T1000 (cell line): Measurements from ENCODE around the gene LDLRAD3.

Experiments used
- DNase-seq: peaks from one replicate; lab custom pipeline; 2025; ENCODE audit warnings: mixed read lengths; lab: John Stamatoyannopoulos, UW

LDLRAD3 gene

DNA sequence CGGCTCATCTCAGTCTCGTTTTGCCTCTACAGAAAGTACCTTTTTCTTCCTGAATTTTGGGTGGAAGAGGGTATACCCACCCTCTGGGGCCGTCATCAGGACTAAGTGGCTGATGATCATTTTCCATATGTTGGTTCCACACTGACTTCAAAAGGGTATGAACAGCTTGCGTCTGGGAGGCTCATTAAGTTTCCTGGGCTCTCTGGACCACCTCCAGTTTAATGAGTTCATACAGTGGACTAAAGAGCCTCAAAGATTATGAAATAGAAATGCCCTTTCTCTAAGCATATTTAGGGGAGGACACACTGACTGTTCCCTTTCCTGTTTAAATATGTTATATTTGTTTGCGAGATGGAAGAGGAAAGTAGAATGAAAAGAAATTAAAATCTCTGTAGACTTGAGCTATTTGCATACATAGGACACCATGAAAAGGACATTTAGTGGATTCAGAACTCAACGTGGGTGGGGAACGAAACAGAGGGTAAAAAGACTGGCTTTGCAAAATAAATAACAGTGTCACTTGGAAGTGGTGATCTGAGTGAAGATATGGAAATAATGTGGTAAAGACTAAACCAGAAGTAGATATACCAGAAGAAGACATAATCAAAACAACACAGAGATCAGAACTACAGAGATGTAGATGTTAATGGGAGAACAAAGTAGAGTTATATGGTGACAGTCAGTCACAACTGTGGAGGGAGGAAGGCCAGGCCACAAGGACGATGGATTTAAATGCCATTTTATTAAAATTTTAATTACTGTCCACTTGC lies 18.7 kb downstream of the LDLRAD3 start:
- DNase-seq: no peak

DNA sequence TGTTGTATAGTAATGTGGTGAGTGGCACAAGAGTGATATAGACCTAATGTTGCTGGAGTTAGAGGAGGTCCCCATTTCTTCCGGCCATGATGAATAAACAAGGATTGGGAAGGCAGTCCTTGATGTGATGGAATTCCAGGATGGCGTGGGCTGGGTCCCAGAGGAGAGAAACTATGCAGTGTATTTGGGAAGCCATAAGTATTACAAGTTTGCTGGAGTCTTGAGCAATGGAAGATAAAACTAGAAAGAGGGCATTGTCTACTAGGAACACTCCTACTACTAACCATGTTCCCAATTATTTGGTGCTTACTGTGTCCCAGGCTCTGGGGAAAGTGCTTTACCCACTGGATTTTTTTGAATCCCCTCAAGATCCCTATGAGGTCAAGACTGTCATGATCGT lies 20.0 kb downstream of the LDLRAD3 start:
- DNase-seq: no peak

DNA sequence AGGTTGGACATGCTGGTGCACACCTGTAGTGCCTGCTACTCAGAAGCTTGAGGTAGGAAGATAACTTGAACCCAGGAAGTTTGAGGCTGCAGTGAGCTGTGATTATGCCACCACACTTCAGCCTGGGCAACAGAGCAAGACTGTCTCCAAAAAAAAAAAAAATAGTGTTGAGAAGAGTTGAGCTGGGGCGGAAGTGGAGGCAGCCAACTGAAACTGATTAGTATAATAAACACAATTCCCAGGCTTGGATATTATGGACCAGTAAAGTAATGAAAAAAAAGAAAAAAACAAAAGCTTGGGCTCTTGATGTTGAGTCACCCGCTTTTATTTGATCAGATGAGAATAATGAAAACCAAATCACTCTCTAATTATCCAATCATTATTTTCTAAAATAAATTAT lies 21.0 kb downstream of the LDLRAD3 start:
- DNase-seq: no peak

DNA sequence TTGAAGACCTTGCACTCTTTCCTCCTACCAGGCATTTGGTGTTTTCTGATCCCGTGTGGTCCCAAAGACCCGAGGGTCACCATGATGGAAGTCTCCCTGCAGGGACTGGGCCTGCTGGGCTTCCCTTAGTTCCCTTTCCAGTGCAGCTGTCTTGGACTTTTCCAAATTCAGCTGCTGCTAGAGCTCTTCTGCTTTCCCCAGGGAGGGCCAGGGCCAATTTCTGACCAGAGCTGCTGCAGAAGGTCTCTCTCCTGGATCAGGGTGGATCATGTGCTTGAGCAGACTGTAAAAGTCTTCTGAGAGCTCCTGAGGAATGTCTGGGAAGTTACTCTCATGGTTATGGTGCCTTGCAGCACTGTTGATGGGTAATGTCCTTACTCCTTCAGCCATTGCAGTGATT lies 23.2 kb downstream of the LDLRAD3 start:
- no peak for DNase-seq

DNA sequence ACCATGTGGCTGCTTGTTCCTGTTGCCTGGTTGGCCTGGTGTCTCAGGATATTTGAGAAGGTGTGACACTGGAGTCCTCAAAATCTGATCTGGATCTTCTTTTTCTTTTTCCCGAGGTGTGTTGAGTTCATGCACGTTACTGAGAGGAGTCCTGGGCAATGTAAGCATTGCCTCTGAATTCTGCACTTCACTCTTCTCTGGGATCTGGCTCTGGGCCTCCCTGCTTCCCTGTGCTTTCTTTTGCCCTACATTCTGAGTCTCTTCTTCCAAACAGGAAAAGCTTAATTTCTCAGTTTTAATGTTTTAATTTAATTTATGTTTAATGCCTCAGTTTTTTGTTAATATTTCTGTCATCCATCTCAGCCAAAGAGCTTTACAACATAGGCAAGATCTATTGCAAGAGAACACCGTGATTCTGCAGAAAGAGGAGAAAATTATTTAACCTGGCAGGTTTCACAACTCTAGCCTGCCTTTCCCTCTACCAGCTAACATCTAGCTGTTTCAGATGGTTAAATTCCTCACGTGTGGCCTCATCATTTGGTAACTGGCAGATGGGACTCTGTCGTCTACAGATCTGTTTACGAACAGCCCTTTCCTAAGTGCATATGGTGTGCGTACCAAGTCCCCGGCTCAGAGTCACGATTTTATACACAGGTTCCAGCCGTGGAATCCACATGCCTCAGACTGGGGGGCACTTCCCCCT lies 24.7 kb downstream of the LDLRAD3 start:
- DNase-seq: no peak

DNA sequence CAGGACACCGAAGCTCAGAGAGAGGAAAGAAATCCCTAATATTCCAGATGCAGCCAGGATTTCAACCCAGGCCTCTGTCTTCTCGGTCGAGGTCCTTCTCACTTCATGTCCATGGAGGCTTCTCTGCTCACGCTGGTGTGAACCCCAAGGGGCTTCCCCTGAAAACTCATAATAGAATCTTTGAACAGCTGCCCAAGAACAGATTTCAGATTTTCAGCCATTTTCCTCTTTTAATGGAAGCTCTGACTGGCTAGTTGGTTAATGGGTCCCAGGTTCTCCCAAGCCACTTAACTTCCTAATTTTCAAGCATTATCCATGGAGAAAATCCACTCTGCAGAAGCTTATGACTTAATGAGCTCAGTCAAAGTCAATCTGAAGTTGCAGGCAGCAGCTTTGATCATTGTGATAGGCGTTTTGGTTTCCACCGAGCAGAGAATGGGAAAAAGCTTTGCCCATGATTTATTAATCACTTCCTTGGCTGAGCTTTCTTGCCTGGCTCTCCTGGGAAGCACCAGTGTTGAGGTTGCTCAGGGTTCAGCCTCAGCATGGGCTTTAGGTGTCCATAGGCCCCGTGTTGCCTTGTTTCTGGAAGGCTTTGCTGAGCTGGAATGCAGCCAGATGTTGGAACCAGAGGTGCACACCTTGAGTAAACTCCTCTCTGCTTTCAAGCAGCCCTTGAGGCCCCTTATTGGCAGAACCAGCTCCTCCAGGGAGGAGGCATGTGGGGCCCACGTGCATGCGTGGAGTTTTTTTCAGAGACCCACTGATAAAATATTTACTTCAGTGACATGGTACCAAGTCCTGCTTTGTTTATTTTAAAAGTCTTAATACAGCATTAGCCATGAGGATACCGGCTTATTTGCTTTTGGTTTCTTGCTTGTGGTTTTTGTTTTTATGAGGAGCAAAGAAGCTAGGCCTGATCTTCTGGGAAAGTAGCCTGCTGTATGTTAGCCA lies 25.5 kb downstream of the LDLRAD3 start:
- no peak for DNase-seq

DNA sequence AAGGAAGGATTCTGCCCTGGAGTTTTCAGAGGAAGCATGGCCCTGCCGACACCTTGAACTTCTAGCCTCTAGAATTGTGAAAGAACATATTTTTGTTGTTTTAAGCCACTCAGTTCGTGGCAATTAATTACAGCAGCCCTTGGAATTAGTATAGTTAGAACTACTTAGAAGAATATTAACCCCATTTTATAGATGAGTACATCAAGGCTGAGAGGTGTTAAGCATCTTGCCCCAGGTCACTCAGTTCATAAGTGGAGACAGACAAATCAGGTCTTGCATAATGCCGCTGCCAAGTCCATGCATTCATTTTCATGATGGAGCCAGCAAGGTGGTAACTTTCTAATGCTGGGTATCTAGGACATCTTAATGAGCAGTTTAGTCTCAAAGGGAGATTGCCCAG lies 26.6 kb downstream of the LDLRAD3 start:
- DNase-seq: no peak

DNA sequence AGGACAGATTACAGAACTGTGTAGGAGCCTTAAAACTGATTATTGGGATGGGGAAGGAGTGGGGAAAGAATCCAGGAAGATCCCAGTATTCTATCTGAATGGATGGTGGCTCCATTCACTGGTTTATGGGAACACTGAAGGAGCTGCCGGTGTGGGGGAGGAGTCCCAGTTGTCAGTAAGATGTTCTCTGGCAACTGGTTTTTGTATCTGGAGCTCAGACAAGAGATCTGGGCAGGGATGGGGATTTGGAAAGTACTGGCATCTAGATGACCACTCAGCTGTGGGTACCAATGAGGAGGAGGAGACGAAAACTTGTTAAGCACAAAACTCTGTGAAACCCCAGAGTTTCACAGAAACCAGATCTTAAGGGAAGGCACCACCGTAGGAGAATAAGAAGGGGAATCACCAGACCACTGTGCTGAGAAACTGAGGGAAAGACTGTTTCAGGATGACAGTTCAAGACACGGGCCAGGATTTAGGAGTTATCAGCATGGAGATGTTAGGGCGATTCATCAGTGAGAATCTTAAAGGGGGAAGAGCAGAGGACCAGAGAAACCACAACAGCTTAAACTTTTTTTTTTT lies 28.1 kb downstream of the LDLRAD3 start:
- no peak for DNase-seq

DNA sequence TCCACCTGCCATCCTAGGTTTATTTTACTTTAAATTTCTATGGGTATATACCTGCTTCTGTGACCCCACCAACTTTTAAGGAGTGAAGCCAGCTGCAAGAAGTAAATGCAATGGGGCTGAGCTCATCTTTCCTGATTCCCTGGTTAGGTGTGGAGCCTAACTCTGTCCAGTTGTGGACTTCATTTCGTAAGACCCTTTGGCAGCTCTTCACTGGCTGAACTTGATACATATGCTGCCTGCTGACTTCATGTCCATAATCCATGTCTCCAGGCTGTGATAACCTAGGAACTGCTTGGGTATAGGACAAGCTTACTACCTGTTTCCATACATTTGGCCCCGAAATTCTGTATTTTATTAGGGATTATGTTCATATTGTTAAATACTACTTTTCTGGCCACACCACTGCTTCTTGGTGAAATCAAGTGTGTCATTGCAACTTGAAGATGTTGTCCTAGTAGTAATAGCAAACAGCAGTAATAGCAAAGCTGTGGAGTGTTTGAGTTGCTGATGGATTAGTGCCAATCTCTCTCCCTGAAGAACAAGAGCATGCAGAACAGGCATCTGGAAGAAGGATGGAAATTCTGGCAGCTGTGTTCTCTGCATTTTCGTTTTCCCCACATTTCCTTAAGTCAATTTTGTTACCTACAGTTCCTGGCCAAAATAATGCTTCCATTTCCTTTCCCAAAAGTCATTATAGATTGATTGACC lies 31.2 kb downstream of the LDLRAD3 start:
- DNase-seq: no peak

DNA sequence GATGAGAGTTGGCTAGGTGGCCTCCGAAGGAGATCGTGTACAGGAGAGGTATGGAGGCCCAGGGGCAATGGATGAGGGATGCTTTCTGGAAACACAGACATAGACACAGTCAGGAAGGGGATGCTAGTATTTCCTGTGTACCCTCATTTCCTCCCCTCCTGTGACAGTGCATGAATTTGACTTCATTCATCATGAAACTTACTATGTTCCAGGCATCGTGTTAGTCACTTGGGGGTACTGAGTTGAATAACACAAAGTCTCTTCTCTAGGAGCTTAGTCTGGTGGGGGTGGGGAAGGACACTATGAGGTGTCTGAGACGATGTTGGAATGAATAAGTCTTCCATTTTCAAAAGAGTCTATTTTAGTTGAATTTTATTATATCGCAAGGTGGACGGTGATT lies 32.6 kb downstream of the LDLRAD3 start:
- no peak for DNase-seq

DNA sequence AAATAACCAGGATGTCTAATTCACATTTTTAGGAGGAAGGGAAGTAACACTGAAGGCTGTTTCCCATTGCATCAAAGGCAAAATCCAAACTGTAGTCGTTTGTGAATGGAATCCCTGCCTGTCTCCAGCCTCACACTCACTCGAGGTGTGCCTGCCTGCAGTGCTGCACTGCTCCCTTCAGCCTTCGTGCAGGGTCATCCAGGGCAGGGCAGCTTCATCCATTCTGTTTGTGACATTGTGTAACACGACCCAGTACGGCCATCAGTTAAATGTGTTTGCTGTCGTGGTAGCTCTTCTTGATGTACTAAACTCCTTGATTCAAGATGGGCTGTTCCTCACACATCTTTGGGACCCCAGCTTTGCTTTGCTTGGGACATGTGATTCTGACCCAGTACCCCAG lies 34.3 kb downstream of the LDLRAD3 start:
- DNase-seq: no peak

DNA sequence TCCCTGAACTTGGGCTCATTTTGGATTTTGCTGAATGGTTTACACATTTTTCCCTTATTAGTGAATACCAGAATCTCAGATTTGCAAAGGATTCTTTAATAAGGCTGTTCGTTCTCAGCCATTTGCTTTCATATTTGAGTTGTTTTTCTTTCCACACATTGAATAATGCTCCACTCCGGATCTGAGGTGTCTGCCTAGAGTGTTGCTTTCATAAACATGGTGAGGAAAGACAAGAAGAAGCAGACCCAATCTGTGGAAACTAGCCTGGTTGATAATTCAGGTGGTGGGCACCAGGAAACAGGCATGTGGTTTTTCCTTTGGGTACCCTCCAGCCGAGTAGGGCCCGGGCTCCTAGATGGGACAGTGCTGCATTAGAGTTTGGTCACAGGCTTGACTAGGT lies 35.0 kb downstream of the LDLRAD3 start:
- no peak for DNase-seq

DNA sequence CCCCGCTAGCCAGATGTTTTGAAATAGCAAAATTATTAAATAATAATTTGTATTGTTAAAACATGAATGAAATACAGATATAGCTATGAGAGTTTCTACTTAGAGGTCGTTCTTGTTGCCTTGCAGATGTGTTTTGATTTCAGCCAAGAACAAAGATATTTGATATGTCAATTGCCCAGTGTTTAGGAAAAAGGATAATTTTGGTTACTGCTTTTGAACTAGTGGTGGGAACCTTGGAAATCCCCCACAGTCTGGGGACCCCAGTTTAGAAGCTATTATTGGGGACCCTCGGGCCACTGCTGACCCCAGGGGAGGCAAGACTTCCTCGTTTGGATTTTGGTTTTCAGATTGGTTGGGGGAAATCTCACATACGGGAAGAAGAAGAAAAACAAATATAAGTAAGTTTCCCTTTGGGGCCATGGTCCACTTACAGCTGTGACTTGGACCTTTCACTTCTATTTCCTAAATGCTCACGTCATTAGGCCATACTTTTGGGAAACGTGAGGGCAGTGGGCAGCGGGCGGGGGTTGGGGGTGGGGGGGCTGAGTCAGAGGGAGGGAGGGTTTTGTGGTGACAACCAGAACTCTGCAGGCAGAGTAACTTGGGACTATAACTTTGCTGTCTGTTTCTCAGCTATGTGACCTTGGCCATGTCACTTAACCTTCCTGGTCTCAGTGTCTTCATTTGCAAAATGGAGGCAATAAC lies 37.0 kb downstream of the LDLRAD3 start:
- DNase-seq: no peak

DNA sequence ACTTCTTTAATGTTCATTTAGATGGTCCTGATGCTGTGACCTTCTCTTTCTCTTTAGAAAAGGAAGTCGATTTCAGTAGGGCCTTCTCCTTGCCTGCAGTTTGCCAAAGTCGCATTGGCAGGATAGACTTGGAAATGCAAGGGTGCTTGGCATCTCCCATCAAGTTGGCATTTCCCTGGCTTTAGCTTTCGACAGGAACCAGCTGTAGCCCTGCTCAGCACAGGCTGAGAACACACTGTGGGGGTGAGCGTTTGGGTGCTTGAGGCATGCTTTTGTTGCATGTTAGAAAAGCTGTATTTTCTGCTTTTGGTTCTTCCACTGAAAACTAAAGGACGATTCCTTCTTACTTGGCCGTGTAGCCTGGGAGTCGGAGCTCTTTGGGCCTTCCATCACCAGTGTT lies 37.7 kb downstream of the LDLRAD3 start:
- DNase-seq: no peak

DNA sequence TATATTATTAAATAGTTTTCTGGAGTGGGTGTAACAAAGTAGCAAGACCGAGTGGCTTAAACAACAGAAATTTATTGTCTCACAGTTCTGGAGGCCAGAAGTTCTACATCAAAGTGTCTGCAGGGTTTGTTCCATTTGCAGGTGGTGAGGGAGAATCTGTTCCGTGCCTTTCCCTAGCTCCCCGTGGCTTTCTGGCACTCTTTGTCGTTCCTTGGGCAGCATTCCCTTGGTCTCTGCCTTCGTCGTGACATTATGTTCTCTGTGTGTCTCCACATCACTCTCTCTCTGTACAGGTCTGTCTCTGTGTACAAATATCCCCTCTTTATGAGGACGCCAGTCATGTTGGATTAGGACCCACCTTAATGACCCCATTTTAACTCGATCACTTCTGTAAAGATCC lies 38.2 kb downstream of the LDLRAD3 start:
- no peak for DNase-seq

DNA sequence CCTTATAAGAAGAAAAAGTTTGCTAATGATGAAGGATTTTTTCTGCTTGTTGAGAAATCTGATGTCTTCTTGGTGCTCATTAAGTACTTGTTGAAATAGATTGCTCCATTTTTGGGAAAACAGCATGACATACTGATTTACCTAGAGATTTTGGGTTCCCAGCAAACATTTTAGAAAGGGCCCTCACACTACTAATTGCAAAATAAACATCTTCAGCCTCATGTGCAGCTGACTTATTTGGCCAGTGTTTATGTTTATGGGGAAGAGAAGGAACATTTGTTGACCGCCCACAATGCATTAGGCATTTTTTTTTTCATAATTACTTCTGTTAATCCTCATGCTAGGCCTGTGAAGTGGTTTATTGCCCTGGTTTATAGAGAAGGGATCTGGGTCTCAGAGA lies 40.1 kb downstream of the LDLRAD3 start:
- no peak for DNase-seq

DNA sequence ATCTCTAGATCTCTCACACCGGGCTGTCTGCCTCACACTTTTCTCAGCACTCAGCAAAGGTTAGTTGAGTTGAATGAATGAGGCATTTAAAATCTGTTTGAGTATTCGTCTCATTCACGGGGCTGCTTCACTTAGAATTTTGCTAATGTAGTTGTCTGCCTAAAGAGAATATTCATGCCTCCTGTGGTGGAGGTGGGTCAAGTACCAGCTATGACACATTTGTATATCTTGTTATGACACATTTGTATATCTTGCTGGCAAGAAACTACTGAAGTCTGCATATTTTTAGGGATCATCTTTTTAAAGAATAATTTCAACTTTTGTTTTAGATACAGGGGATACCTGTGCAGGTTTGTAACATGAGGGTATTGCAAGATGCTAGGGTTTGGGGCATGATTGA lies 43.1 kb downstream of the LDLRAD3 start:
- no peak for DNase-seq

DNA sequence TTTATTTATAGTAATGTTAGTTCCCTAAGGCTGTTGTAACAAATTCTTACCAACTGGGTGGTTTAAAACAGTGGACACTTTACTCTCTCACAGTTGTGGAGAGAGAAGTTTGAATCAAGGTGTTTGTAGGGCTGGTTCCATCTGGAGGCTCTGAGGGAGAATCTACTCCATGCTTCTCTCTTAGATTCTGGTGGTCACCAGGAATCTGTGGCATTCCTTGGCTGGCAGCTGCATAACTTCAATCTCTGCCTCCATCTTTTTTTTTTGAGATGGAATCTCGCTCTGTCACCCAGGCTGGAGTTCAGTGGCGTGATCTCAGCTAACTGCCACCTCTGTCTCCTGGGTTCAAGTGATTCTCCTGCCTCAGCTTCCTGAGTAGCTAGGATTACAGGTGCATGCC lies 46.3 kb downstream of the LDLRAD3 start:
- no peak for DNase-seq

DNA sequence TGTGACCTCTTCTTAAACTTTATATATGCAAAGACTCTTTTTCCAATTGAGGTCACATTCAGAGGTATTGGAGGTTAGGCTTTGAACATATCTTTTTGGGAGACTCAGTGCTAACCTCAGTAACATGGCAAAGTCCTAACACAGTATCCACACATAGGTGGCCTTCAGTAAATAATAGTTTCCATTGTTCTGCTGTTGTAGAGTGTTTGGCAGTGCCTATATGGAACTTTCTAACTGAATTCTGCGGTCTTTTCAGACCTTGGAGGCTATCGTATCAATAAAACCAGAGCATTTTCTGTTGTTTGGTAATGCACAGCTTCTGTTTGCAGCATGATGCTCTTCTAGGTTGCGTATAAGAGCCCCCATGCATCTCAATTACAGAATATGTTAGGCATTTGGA lies 47.0 kb downstream of the LDLRAD3 start:
- no peak for DNase-seq

DNA sequence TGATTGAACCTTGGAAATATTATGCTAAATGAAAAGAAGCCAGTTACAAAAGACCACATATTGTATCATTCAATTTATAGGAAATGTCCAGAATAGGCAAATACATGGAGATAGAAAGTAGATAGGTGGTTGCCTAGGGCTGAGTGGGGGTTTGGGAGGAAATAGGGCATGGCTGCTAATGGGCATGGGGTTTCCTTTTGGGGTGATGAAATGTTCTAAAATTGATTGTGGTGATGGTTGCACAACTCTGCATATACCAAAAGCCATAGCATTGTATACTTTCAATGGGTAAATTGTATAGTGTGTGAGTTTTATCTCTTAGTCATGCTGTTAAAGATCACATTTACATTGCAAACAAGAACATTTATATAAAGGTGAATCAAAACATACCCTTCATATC lies 48.7 kb downstream of the LDLRAD3 start:
- DNase-seq: no peak

DNA sequence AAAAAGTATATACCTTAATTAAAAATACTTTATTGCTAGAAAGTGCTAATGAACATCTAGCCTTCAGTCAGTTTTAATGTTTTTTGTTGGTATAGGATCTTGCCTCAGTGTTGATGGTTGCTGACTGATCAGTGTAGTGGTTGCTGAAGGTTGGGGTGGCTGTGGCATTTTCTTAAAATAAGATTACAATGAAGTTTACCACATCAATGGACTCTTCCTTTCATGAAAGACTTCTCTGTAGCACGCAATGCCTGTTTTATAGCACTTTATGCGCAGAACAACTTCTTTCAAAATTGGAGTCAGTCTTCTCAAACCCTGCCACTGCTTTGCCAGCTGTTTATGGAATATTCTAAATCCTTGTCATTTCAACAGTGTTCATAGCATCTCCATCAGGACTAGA lies 50.6 kb downstream of the LDLRAD3 start:
- DNase-seq: no peak
